HS-5 (cell line): ENCODE results near the gene SPNS2.

Source experiments
- DNase-seq: peaks from one replicate; pipeline ENCODE4 v3.0.0-alpha.2; 2012; ENCODE audit warnings: low read depth

SPNS2 gene

GRCh38 chr17:4550534-4551039, 51.9 kb downstream of the SPNS2 start:
- no peak for DNase-seq

- DNase-seq = no peak
These were observed 52.5 kb downstream of the SPNS2 start for GRCh38 chr17:4551141-4551540.

GRCh38 chr17:4551796-4552525, 53.3 kb downstream of the SPNS2 start:
- no peak for DNase-seq

- DNase-seq = no peak
These were observed 55.0 kb downstream of the SPNS2 start for GRCh38 chr17:4553669-4554068.

- no peak for DNase-seq
These were observed 55.8 kb downstream of the SPNS2 start for GRCh38 chr17:4554441-4554996.

GRCh38 chr17:4554997-4555799, 56.5 kb downstream of the SPNS2 start, which contains the start of gene MYBBP1A:
TSS of gene MYBBP1A (minus strand) at chr17:4555384. CDS start at chr17:4555324, 60 bp downstream.
- peak; percentile 86 for DNase-seq

- no peak for DNase-seq
These were observed 57.4 kb downstream of the SPNS2 start for GRCh38 chr17:4555873-4556759.

- no peak for DNase-seq
These were observed 58.3 kb downstream of the SPNS2 start for GRCh38 chr17:4556996-4557395.

- DNase-seq = no peak
These were observed 59.1 kb downstream of the SPNS2 start for GRCh38 chr17:4557626-4558346.

GRCh38 chr17:4558347-4558971, 59.8 kb downstream of the SPNS2 start:
- no peak for DNase-seq

- no peak for DNase-seq
These were observed 60.6 kb downstream of the SPNS2 start for GRCh38 chr17:4559139-4559791.

GRCh38 chr17:4559966-4560365, 61.3 kb downstream of the SPNS2 start:
- no peak for DNase-seq

GRCh38 chr17:4560421-4560820, 61.7 kb downstream of the SPNS2 start, which contains the start of gene GGT6:
TSS of gene GGT6 (minus strand) at chr17:4560577. CDS start at chr17:4560521, 56 bp downstream.
- no peak for DNase-seq

GRCh38 chr17:4560837-4561256, 62.2 kb downstream of the SPNS2 start:
- no peak for DNase-seq

GRCh38 chr17:4562015-4562969, 63.6 kb downstream of the SPNS2 start:
- no peak for DNase-seq

GRCh38 chr17:4565209-4566141, 66.8 kb downstream of the SPNS2 start:
- peak; percentile 46 for DNase-seq

GRCh38 chr17:4566785-4567184, 68.1 kb downstream of the SPNS2 start:
- peak; percentile 15 for DNase-seq

- no peak for DNase-seq
These were observed 70.9 kb downstream of the SPNS2 start for GRCh38 chr17:4569591-4569990.
